ENCODE data around the gene ZNF865. TPM values are rescaled to one million over a fixed set of nuclear protein-coding genes. Genes with fewer than 3 reads are reported as not detected.

Gene ZNF865
- total RNA-seq, 2 donors from 2014 or later = 11.9 to 14.5 TPM

DNA sequence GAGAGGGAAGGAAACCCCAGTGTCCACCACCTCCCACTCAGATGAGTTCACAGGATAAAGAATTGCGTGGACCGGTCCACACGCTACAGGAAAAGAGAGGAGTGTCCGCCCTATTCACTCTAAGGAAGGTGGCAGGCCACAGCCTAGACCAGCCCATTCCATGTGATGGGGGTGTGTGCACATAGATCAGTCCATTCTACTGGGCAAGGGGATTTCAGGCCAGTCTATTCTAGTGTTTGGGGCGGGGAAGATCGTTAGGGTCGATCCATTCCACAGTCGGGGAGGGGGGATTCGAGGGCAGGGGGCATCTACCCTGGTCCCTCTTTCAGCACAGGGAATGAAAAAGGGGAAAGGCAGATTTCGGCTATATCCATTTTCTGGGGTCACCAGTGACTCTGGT lies 13.9 kb upstream of the ZNF865 start:
- H3K27me3 ChIP-seq (replicated peaks; ENCODE audit: insufficient read depth) = no peaks in the 10 kb centered on the region
- H3K4me3 ChIP-seq = no peak overlapping the region
- H3K4me1 ChIP-seq (ENCODE audit: control insufficient read depth in 1 of 2, low read depth in 2 of 2) = peaks cover 4 to 9% of the 10 kb centered on the region in 2 donors

GRCh38 chr19:55592391-55593090 lies 12.9 kb upstream of the ZNF865 start:
- ATAC-seq (ENCODE audit: insufficient number of reproducible peaks, low FRiP score, low read depth) (no peak), DNase-seq (ENCODE audit: low spot score) (no peak)
- Histone ChIP-seq H3K4me3 (no peak overlapping the region), H3K27ac (no peak overlapping the region), H3K4me1 (ENCODE audit: control insufficient read depth in 1 of 2, low read depth in 2 of 2) (no peaks in the 10 kb centered on the region), H3K9me3 (no peaks in the 10 kb centered on the region), H3K36me3 (peaks cover 12% of the 10 kb centered on the region), H3K27me3 (replicated peaks; ENCODE audit: insufficient read depth) (no peaks in the 10 kb centered on the region)
- TF ChIP-seq, protein P1, sequence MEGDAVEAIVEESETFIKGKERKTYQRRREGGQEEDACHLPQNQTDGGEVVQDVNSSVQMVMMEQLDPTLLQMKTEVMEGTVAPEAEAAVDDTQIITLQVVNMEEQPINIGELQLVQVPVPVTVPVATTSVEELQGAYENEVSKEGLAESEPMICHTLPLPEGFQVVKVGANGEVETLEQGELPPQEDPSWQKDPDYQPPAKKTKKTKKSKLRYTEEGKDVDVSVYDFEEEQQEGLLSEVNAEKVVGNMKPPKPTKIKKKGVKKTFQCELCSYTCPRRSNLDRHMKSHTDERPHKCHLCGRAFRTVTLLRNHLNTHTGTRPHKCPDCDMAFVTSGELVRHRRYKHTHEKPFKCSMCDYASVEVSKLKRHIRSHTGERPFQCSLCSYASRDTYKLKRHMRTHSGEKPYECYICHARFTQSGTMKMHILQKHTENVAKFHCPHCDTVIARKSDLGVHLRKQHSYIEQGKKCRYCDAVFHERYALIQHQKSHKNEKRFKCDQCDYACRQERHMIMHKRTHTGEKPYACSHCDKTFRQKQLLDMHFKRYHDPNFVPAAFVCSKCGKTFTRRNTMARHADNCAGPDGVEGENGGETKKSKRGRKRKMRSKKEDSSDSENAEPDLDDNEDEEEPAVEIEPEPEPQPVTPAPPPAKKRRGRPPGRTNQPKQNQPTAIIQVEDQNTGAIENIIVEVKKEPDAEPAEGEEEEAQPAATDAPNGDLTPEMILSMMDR (IDR thresholded peaks at IDR 0.05) = no peak

More for the DNA sequence above, 13.9 kb upstream of the ZNF865 start:
- no peaks in the 10 kb centered on the region for H3K9me3 ChIP-seq
- peaks cover 3% of the 10 kb centered on the region for H3K36me3 ChIP-seq
- TF ChIP-seq, protein P1 (IDR thresholded peaks at IDR 0.05) = no peak
- ATAC-seq (ENCODE audit: insufficient number of reproducible peaks, low FRiP score, low read depth) (no peak), DNase-seq (ENCODE audit: low spot score) (no peak)
- no peak overlapping the region for H3K27ac ChIP-seq

DNA sequence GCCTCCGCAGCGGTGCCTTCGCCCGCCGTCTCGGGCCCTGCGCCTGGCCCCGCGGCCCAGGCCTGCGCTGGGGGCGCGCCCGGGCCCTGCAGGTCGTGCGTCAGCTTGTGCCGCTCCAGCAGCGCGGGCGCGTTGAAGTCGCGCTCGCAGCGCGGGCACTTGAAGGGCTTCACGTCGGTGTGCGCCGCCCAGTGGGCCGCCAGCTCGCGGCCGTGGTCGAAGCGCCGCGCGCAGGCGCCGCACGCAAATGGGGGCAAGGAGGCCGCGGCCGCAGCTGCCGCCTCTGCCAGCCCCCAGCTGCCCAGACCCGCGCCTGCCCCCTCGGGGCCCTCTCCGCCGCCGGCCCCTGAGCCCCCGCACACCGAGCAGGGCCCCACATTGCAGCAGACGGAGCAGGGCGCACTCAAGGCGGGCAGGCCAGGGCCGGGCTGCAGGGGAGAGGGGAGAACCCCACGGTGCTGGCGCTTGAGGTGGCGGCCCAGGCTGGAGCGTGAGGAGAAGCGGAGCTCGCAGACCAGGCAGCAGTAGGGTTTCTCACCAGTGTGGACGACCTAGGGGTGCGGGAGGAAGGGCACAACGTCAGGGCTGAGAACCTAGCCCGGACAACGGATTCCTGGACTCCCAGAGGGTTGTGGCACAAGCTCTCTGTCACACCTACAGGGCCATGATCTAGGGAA lies 12.2 kb upstream of the ZNF865 start:
- ATAC-seq (ENCODE audit: insufficient number of reproducible peaks, low FRiP score, low read depth) = no peak
- TF ChIP-seq, protein P1 (IDR thresholded peaks at IDR 0.05) = no peak
- Histone ChIP-seq H3K27ac (no peak overlapping the region), H3K27me3 (replicated peaks; ENCODE audit: insufficient read depth) (no peaks in the 10 kb centered on the region), H3K36me3 (peaks cover 12% of the 10 kb centered on the region), H3K4me1 (ENCODE audit: control insufficient read depth in 1 of 2, low read depth in 2 of 2) (peaks cover 0 to under 1% of the 10 kb centered on the region in 2 donors), H3K9me3 (no peaks in the 10 kb centered on the region), H3K4me3 (no peak overlapping the region)
- no peak for DNase-seq (ENCODE audit: low spot score)

- H3K27me3 ChIP-seq (replicated peaks; ENCODE audit: insufficient read depth) = no peaks in the 10 kb centered on the region
- ATAC-seq (ENCODE audit: insufficient number of reproducible peaks, low FRiP score, low read depth) (no peak), DNase-seq (ENCODE audit: low spot score) (no peak)
- no peak overlapping the region for H3K27ac ChIP-seq
- no peaks in the 10 kb centered on the region for H3K9me3 ChIP-seq
- no peak overlapping the region for H3K4me3 ChIP-seq
- peaks cover 0 to 8% of the 10 kb centered on the region in 2 donors for H3K4me1 ChIP-seq (ENCODE audit: control insufficient read depth in 1 of 2, low read depth in 2 of 2)
- TF ChIP-seq, protein P1 (IDR thresholded peaks at IDR 0.05) = no peak
- peaks cover 12% of the 10 kb centered on the region for H3K36me3 ChIP-seq
These were observed 10.4 kb upstream of the ZNF865 start for GRCh38 chr19:55594996-55595545.

DNA sequence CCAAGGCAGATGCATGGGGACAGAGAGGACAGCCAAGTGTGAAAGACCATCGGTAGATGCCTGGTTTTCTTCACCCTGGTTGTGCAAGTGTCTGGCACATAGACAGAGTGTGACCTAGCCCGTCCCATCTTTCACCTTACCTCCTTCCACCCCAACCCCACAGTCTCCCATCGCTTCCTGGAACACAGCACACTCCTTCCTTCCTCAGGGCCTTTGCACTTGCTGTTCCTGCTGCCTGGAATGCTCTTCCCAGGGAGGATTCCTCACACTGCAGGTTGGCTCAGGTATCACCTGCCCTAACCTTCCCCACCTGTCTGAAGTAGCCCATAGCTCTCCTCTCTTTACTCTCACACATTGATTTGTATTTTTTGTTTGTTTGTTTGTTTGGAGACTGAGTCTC lies 9.1 kb upstream of the ZNF865 start:
- TF ChIP-seq, protein P1 (IDR thresholded peaks at IDR 0.05) = no peak
- Histone ChIP-seq H3K4me1 (ENCODE audit: control insufficient read depth in 1 of 2, low read depth in 2 of 2) (peaks cover 0 to 16% of the 10 kb centered on the region in 2 donors), H3K9me3 (no peaks in the 10 kb centered on the region), H3K27me3 (replicated peaks; ENCODE audit: insufficient read depth) (no peaks in the 10 kb centered on the region), H3K36me3 (peaks cover 12% of the 10 kb centered on the region), H3K27ac (no peak overlapping the region), H3K4me3 (no peak overlapping the region)
- DNase-seq (ENCODE audit: low spot score) (no peak), ATAC-seq (ENCODE audit: insufficient number of reproducible peaks, low FRiP score, low read depth) (no peak)

All from thoracic aorta (tissue), 2 donors.